Jurkat, Clone E6-1 (cell line): ENCODE data around the gene FLYWCH1.

Experiments
- DNase-seq: peaks from one replicate; pipeline ENCODE4 v3.0.0-alpha.2; 2011; ENCODE audit warnings: low read depth, low spot score
- H3K4me3 ChIP-seq: 2 replicates; pipeline ENCODE4 v1.5.1; 2011; ENCODE audit warnings: mild to moderate bottlenecking, low read length, control low read depth, moderate library complexity

Gene FLYWCH1

DNA sequence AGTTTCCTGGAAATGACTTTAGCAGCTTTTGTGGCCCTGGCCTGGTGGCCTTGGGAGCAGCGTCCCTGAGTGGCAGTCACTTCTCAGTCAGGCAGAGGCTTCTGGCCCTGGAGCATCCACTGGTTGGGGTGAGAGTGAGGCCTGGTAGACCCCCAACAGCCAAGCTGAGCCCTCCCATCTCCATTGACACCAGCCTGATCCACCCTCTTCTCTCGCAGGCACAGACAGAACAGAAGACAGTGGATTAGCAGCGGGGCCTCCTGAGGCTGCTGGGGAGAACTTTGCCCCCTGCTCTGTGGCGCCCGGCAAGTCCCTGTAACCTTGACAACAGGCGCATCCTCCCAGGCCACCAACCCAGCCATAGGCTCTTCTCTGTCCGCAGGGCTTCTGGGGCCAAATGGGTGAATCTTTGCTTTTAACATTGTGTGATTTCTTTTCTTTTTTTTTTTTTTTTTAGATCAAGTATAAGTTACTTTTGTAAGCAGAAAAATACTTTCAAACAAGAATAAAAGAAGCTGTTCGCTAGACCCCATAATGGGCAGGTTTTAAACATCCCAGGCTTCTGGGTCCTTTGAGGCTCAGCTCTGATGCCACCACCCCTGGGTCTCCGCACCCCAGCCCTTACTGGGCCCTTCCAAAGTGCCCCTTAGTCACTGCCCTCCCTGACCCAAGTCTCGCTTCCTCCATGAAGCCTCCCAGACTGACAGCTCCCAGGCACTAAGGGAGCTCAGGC is 12.7 kb upstream of the FLYWCH1 start:
- DNase-seq: no peak
- no peak overlapping the region for H3K4me3 ChIP-seq

DNA sequence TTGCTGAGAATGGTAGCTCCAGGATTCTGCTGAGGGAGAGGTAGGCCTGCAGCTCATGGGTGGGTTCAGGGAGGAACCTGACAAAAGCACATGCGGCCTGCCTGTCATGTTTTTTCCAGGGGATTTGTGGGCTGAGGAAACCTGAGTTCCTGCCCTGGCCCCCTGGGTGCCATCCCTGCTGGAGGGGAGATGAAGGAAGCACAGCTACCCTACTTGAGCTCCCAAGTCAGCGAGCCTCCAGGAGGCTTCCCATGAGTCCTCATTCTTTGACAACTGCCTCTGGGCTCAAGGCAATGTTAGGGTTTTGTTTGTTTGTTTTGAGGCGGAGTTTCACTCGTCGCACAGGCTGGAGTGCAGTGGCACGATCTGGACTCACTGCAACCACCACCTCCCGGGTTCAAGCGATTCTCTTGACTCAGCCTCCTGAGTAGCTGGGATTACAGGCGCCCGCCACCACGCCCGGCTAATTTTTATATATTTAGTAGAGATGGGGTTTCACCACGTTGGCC is 12.1 kb upstream of the FLYWCH1 start:
- no peak for DNase-seq
- H3K4me3 ChIP-seq: no peak overlapping the region

DNA sequence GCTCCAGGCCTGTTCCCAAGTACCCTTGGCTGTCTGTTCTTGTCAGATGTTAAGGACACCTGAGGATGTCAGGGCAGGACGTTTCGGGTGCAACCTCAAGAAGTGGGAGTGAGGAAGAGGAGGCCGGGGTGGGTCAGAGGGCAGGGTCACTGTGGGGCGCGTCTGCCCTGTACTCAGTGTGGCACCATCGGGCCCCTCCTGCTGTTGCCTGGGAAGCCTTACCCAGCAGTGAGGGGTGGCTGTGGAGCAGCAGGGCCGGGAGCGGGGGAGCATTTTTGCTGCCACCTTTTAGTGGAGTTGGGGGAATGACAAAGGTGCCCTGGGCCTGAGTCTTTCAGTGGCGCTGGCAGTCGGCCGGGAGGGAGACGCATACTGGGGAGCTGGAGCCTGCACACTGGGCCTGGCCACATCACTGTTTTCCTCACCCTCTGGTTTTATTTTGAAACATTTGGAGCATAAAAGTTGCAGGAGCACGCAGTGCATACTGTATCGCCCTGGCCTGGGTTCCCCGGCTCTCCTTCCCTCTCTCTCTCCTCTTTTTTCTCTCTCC is 11.1 kb upstream of the FLYWCH1 start:
- no peak for DNase-seq
- no peak overlapping the region for H3K4me3 ChIP-seq

DNA sequence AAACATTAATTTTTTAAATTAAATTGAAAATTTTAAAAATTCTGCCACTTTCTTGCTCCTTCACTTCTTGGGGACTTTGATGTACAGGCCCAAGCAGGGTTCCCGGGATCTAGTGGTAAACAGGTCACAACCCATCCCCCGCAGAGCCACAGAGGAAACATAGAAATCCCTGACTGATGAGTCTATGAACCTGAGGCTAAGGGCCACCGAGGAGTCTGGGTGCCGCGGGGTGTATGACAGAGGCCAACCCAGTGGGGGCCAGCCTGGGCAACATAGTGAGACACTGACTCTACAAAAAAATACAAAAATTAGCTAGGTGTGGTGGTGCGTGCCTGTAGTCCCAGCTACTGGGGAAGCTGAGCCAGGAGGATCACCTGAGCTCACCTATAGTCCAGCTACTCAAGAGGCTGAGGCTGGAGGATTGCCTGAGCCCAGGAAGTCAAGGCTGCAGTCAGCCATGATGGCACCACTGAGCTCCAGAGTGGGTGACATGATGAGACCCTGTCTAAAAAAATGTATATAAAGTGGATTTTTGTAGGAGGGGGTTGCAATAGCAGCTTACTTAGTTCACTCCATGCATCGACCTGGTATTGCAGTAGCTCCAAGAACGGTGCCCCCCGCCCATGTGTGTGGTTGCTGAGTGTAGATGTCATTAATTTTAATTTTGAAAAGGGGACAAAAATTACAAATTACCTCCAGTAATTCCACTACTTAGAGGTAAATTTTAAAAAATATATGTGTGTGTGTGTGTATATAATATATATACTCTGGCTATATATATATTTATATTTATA is 9.2 kb upstream of the FLYWCH1 start:
- no peak for DNase-seq
- no peak overlapping the region for H3K4me3 ChIP-seq

DNA sequence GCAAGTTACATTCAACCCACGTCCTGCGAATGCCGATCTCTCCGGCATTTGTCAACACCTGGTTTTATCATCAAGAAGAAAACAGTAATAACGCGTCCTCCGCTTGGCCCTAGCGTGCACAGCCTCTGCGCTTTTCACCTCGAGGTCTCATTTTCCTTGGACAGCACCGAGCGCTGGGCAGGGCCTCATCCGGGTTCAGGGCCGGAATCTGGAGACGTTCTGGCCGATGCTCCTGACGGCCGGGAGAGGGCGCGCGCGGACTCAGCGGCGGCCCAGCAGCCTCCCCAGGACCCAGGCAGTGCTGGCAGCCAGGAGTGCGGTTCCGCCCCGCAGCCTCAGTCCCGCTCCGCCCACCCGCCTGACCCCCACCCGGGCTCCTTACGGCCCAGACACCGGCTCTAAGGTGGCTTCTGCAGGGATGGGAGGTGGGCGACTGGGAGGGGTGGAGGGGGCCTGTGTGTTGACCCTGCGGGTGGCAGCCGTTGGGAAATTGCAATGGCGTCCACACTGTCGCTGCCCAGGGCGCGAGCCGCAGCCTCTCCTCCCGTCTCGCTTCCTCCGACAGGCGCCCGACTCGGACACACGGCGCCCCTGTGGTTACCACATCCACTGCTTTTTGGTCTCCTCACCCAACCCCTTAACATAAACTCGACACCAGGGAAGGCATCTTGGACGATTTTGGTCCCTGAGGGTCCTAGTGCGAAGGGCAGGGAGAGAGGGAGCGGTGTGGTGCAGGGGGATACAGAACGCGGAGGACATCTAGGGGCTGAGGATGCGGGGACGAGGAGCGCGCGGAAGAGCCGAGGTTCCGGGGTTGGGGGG is 7.4 kb upstream of the FLYWCH1 start:
- peak; percentile 35 for DNase-seq
- H3K4me3 ChIP-seq: peak overlapping the region; percentile 87

DNA sequence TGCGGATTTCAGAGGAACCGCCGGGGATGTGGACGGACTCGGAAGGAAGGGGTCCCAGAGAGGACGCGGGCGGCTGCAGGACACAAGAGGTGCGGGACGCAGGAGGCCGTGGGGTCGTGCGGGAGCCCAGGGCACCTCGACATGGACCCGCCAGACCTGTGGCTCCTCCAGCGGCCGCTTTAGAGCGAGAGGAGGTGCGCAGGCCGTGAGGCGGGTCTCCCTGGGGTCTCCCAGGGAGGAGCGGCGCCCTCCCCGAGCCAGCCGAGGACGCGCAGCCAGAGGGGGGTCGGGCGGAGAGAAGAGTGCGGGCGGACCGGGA is 6.8 kb upstream of the FLYWCH1 start:
- DNase-seq: no peak

DNA sequence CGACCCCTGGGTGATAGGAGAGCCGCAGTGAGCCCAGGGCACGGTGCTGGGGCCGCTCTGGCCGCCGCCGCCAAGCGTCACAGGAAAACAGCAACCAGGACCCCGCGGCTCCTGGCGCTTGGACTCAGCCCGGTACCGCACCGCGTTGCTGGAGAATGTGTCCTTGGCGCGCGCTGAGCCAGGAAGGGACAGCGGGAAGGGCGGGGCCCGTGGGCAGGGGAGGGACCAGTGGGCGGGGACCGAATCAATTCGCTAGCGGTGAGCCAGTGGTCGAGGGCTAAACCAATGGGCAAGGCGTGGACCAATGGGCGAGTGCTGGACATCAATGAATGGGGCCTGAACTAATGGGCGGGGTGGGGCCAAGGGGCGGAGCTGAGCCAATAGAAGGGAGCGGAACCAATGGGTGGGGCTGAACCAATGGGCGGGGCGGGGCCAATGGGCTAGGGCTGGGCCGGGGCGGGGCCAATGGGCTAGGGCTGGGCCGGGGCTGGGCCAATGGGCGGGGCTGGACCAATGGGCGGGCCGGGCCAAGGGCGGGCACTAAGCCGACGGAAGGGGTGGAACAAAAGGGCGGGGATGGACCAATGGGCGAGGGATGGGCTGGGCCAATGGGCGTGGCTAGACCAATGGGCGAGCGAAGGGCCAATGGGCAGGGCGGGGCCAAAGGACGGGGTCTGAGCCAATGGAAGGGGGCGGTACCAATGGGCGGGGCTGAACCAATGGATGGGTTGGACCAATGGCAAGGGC is 6.3 kb upstream of the FLYWCH1 start:
- peak; percentile 93 for DNase-seq
- H3K4me3 ChIP-seq: peak overlapping the region; percentile 87

More for the DNA sequence above, 6.8 kb upstream of the FLYWCH1 start:
- peak overlapping the region; percentile 87 for H3K4me3 ChIP-seq

DNA sequence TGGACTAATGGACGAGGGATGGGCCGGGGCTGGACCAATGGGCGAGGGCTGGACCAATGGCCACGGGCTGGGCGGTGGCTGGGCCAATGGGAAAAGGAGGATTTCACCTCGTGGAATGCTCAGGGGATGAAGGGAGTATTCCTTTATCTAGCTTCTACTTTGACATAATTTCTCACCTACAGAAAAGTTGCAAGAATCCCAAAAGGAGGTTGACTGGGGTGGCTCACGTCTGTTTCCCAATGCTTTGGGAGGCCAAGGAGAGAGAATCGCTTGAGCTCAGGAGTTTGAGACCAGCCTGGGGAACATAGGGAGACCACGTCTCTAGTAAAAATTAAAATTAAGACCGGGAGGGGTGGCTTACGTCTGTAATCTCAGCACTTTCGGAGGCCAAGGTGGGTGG is 5.7 kb upstream of the FLYWCH1 start:
- H3K4me3 ChIP-seq: peak overlapping the region; percentile 35
- no peak for DNase-seq

DNA sequence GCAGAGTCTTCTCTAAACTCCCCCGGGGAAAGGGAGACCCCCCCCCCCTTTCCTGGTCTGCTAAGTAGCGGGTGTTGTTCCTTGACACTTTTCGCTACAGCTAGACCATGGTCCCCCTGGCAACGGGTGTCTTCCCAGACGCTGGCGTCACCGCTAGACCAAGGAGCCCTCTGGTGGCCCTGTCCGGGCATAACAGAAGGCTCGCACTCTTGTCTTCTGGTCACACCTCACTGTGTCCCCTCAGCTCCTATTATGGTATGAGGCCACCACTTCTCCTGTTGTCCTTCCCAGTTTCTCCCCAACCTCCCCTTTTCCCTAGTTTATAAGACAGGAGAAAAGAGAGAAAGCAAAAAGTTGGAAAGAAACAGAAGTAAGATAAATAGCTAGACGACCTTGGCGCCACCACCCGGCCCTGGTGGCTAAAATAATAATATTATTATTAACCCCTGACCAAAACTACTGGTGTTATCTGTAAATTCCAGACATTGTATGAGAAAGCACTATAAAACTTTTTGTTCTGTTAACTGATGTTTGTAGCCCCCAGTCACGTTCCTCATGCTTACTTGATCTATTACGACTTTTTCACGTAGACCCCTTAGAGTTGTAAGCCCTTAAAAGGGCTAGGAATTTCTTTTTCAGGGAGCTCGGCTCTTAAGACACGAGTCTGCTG is 4.5 kb upstream of the FLYWCH1 start:
- H3K4me3 ChIP-seq: peak overlapping the region; percentile 5; the same call in 1 of the 2 replicates
- peak; percentile 41 for DNase-seq

DNA sequence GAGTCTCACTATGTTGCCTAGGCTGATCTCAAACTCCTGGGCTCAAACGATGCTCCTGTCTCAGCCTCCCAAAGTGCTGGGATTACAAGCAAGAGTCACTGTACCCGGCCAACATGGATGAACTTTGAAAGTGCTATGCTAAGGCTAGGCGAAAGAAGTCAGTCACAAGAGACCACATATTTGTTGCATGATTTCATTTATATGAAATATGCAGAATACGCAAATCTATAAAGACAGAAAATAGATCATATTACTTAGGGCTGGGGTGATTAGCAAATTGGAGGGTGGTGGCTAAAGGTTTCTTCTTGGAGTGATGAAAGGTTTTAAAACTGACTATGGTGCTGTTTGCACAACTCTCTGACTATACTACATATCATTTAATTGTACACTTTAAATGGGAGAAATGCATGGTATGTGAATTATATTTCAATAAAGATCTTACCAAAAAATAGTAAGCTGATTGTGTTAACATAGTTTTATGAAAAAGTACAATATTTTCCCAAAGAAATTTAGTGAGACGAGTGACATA is 1.2 kb upstream of the FLYWCH1 start:
- H3K4me3 ChIP-seq: no peak overlapping the region
- DNase-seq: no peak

DNA sequence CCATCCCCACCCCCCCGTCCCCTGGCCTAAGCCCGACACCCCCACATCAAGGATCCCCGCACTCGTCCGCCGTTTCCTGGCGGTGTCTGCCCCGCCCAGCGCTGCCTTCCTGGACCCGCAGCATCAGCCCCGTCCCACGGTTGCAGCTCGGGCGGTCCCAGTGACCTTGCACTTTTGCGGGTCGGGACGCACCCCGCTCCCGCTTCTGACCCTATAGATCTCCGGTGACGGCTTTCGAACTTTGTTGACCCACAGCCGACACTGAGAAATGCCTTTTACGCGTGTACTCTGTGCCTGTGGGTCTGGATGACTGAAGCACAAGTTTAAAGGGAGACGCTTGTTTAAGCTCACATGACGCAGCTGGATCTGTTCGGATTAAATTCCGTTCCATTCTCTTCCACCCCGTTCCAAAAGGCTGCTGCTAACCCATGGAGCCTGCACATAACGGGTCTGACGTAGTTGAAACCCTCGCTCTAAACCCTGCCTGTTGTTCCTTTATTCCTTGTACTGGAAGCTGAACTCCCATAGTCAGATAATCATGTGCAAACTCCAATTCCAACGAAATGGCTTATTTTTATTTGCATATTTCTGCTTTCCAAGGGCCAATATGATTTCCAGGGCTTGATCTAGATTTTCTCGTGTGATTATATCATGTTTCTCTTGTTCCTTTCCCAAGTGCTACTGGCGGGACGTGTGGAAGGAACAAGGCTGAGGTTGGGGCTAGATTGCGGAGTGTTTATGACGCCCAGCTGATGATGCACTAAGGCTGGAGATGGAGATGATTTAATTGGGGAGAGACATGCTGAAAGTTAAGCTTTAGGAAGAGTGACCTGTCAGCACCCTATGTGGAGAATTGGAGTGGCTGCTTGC is 834 bp downstream of the FLYWCH1 start:
- no peak for DNase-seq

DNA sequence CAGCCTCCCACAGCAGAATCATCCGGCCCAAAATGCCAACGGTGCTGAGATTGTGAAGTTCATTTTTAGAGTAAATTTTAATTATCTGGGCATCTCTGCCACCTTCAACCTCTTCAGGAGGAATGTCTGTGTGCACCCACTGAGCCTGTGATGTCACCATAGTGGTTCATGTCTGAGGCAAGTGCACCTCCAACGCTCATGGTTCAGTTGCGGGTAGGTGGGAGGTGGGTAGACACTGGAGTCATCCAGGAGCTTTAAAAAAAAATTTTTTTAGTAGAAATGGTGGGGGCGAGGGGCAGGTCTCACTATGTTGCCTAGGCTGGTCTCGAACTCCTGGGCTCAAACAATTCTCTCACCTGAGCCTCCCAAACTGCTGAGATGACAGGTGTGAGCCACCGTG is 1.9 kb downstream of the FLYWCH1 start:
- no peak overlapping the region for H3K4me3 ChIP-seq

More for the DNA sequence above, 834 bp downstream of the FLYWCH1 start:
- peak overlapping the region; percentile 72 for H3K4me3 ChIP-seq

DNA sequence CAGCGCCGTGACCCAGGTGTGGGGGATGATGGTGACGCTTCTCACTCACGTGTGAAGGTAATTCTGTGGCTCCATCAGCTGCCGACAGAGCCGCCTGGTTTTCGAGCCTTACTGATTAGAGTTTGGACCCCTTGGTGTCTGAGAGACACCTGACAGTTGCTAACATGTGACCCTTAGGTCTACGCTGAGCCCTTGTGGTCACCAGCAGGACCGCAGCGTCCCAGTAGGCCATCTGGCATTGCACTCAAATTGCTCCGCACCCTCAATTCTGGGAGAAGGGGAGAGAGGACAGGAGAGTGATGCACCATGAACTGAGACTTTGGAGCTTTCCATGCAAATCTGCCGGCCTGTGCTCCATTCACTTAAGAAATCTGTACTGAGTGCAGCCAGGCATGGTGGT is 2.5 kb downstream of the FLYWCH1 start:
- DNase-seq: no peak
- no peak overlapping the region for H3K4me3 ChIP-seq

More for the DNA sequence above, 1.9 kb downstream of the FLYWCH1 start:
- DNase-seq: no peak

DNA sequence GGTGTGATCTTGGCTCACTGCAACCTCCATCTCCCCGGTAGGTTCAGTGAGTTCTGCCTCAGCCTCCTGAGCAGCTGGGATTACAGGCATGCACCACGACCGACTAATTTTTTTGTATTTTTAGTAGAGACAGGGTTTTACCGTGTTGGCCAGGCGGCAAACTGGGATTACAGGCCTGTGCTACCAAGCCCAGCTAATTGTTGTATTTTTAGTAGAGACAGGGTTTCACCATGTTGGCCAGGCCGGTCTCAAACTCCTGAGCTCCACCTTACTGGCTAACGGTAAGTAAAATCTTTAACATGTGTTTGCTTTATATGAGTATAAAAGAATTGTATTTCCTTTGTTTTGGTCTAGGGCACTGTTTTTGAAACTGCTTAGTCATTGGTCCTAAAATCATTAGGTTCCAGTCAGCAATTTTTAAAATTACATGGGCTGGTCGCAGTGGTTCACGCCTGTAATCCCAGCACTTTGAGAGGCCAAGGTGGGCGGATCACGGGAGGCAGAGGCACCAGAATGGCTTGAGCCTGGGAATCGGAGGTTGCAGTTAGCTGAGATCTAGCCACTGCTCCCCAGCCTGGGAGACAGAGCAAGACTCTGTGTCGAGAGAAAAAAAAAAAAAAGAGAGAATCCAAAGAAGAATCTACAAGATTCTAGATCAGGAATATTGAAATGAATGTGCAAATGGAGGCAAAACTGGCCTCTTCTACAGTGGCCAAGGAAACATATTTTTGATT is 3.6 kb downstream of the FLYWCH1 start:
- DNase-seq: no peak
- no peak overlapping the region for H3K4me3 ChIP-seq

DNA sequence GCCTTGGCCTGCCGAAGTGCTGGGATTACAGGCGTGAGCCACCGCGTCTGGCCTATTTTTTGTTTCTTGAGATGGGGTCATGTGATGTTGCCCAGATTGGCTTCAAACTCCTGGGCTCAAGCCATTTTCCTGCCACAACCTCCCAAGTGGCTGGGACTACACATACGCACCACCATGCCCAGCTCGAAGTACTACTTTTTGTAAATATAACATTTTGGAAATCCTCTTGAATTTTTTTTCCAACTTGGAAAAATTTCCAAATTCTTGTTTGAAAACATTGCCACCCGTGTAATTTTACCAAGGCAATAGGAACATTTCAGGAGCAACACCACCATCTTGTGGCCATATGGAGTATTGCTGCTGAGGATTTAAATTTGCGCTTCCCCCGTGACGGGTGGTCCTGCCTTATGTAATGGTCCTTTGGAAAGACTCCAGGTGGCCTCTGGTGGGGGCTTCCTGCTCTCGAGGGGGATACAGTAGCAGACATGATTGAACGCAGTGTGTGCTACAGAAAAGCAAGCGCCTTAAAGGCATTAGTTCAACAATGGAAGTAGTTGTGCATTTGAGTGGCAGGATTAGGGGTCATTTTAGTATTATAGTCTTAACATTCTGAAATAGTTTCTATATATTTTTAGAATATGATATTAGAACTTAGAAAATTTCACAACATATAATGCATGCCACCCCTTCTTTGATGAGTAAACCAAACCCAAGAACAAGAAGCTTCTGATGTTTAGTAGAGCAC is 8.0 kb downstream of the FLYWCH1 start:
- peak; percentile 51 for DNase-seq
- no peak overlapping the region for H3K4me3 ChIP-seq

DNA sequence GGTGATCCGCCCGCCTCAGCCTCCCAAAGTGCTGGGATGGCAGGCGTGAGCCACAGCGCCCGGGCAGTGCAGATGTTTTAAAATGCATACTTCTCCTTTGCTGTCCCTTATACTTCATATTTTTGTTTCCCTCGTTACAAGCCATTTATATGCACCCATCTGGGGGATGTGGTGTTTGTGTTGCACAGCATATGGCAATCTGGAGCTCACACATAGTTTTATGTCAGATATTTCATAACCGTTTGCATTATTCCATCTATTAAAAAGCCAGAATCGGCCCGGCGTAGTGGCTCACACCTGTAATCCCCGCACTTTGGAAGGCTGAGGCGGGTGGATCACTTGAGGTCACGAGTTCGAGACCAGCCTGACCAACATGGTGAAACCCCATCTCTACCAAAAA is 11.8 kb downstream of the FLYWCH1 start:
- DNase-seq: no peak
- no peak overlapping the region for H3K4me3 ChIP-seq
